ENCODE data around the gene MTG2.

The MTG2 gene

GRCh38 chr20:62150310-62150575 is 32.6 kb upstream of the MTG2 start (continued):
- TF ChIP-seq, protein P1, sequence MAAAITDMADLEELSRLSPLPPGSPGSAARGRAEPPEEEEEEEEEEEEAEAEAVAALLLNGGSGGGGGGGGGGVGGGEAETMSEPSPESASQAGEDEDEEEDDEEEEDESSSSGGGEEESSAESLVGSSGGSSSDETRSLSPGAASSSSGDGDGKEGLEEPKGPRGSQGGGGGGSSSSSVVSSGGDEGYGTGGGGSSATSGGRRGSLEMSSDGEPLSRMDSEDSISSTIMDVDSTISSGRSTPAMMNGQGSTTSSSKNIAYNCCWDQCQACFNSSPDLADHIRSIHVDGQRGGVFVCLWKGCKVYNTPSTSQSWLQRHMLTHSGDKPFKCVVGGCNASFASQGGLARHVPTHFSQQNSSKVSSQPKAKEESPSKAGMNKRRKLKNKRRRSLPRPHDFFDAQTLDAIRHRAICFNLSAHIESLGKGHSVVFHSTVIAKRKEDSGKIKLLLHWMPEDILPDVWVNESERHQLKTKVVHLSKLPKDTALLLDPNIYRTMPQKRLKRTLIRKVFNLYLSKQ (tag by site-specific recombination; IDR thresholded peaks at IDR 0.05; ENCODE audit: borderline replicate concordance): no peak
- no peak for TF ChIP-seq HOXD13 (CRISPR knock-in tag; IDR thresholded peaks at IDR 0.05; ENCODE audit: borderline replicate concordance)
- TF ChIP-seq ZNF19 (tag by site-specific recombination; IDR thresholded peaks at IDR 0.05; ENCODE audit: low read depth): no peak
- TF ChIP-seq, protein P2, sequence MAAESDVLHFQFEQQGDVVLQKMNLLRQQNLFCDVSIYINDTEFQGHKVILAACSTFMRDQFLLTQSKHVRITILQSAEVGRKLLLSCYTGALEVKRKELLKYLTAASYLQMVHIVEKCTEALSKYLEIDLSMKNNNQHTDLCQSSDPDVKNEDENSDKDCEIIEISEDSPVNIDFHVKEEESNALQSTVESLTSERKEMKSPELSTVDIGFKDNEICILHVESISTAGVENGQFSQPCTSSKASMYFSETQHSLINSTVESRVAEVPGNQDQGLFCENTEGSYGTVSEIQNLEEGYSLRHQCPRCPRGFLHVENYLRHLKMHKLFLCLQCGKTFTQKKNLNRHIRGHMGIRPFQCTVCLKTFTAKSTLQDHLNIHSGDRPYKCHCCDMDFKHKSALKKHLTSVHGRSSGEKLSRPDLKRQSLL (tag by site-specific recombination; IDR thresholded peaks at IDR 0.05): no peak
- no peak for TF ChIP-seq GLIS1 (tag by site-specific recombination; IDR thresholded peaks at IDR 0.05)

DNA sequence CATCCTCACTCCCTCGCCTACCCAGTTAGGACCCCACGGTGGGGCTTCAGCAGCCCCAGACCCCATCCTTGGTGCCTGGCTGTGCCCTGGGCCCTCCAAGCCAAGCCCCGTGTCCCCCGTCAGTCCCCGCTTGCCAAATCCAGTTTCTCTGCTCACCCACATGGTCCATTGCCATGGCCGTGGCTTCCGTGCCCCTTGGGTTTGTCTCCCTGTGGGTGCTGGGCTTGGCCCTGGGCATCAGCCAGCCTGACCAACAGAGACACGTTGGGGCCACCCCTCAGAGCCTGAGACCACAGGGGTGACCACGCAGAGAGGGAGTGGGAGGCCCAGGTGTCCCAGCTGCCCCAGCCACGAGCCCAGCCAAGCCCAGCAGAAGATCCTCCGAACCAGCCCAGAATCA is 31.6 kb upstream of the MTG2 start:
- H3K4me1 ChIP-seq (ENCODE audit: control insufficient read depth, insufficient read depth, low read length): no peaks in the 10 kb centered on the region
- H3K27ac ChIP-seq (ENCODE audit: extremely low read depth, low read depth, low read length): no peak overlapping the region
- no peak for TF ChIP-seq MYNN (tag by site-specific recombination; IDR thresholded peaks at IDR 0.05; ENCODE audit: borderline replicate concordance)
- TF ChIP-seq SP3 (tag by site-specific recombination; IDR thresholded peaks at IDR 0.05): no peak
- TF ChIP-seq ZBTB1 (tag by site-specific recombination; IDR thresholded peaks at IDR 0.05): no peak
- no peak for TF ChIP-seq ZNF121 (tag by site-specific recombination; IDR thresholded peaks at IDR 0.05)
- TF ChIP-seq ZNF37A (tag by site-specific recombination; IDR thresholded peaks at IDR 0.05): no peak
- no peak for TF ChIP-seq ZSCAN5A (tag by site-specific recombination; IDR thresholded peaks at IDR 0.05)
- no peak for TF ChIP-seq KLF1 (tag by site-specific recombination; IDR thresholded peaks at IDR 0.05)
- TF ChIP-seq ZFP41 (tag by site-specific recombination; IDR thresholded peaks at IDR 0.05; ENCODE audit: borderline replicate concordance): no peak
- no peak for TF ChIP-seq ZNF626 (tag by site-specific recombination; IDR thresholded peaks at IDR 0.05)
- no peak for TF ChIP-seq GLI2 (tag by site-specific recombination; IDR thresholded peaks at IDR 0.05; ENCODE audit: borderline replicate concordance, low read depth)
- TF ChIP-seq BCL11A (tag by site-specific recombination; IDR thresholded peaks at IDR 0.05; ENCODE audit: low read depth): no peak
- no peak for TF ChIP-seq ZFP3 (tag by site-specific recombination; IDR thresholded peaks at IDR 0.05; ENCODE audit: low read depth)
- no peak for TF ChIP-seq ZNF354C (tag by site-specific recombination; IDR thresholded peaks at IDR 0.05; ENCODE audit: borderline replicate concordance, low read depth)
- no peak for TF ChIP-seq ZNF558 (tag by site-specific recombination; IDR thresholded peaks at IDR 0.05)
- no peak for TF ChIP-seq MEIS1 (CRISPR knock-in tag; IDR thresholded peaks at IDR 0.05; ENCODE audit: borderline replicate concordance)
- no peak for TF ChIP-seq ZNF23 (tag by site-specific recombination; IDR thresholded peaks at IDR 0.05; ENCODE audit: borderline replicate concordance)
- peaks cover 0 to 13% of the 10 kb centered on the region in 2 experiments; a peak in 1 of 3 replicates for H3K36me3 ChIP-seq (ENCODE audit: control insufficient read depth in 2 of 2, insufficient read depth in 1 of 2, low read length in 2 of 2)
- no peaks in the 10 kb centered on the region for H3K9me3 ChIP-seq (ENCODE audit: control insufficient read depth, insufficient read depth, low read depth, low read length)
- ChIA-PET POLR2A (no interaction called here), CTCF (no interaction called here)
- no peak overlapping the region for H3K4me3 ChIP-seq (ENCODE audit: low read depth, low read length)

DNA sequence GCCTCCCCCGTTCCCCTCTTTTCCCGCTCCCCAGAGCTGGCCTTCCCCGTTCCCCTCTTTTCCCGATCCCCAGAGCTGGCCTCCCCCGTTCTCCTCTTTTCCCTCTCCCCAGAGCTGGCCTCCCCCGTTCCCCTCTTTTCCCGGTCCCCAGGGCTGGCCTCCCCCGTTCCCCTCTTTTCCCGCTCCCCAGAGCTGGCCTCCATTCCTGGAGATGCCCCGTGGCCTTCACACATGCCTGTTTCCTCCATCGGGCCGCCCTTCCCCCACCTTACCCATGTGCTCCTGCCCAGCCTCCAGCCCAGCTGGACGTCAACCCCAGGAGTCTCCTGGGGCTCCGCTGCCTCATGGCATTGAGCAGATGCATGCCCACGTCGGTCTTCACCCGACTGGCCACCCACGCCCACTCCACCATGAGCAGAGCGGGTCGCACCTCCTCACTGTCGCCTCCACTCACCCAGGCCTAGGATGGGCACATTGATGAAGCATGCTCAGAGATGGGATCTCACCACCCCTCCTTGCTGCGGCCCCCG is 30.9 kb upstream of the MTG2 start:
- ChIA-PET CTCF (interaction anchor here (0.6 kb wide), 1 partner anchor 13 kb away, joined by 3 read pairs; no protein-coding TSS in a partner anchor), POLR2A (no interaction called here)
- Histone ChIP-seq H3K9me3 (ENCODE audit: control insufficient read depth, insufficient read depth, low read depth, low read length) (no peaks in the 10 kb centered on the region), H3K27ac (ENCODE audit: extremely low read depth, low read depth, low read length) (no peak overlapping the region), H3K4me1 (ENCODE audit: control insufficient read depth, insufficient read depth, low read length) (no peaks in the 10 kb centered on the region), H3K36me3 (ENCODE audit: control insufficient read depth in 2 of 2, insufficient read depth in 1 of 2, low read length in 2 of 2) (peaks cover 0 to 12% of the 10 kb centered on the region in 2 experiments; a peak in 1 of 3 replicates), H3K4me3 (ENCODE audit: low read depth, low read length) (no peak overlapping the region)
- TF ChIP-seq ZBTB1 (tag by site-specific recombination; IDR thresholded peaks at IDR 0.05) (no peak), ZNF248 (tag by site-specific recombination; IDR thresholded peaks at IDR 0.05) (no peak), ZBTB21 (tag by site-specific recombination; IDR thresholded peaks at IDR 0.05) (no peak), SP7 (tag by site-specific recombination; IDR thresholded peaks at IDR 0.05) (no peak)
- TF ChIP-seq, protein P3, sequence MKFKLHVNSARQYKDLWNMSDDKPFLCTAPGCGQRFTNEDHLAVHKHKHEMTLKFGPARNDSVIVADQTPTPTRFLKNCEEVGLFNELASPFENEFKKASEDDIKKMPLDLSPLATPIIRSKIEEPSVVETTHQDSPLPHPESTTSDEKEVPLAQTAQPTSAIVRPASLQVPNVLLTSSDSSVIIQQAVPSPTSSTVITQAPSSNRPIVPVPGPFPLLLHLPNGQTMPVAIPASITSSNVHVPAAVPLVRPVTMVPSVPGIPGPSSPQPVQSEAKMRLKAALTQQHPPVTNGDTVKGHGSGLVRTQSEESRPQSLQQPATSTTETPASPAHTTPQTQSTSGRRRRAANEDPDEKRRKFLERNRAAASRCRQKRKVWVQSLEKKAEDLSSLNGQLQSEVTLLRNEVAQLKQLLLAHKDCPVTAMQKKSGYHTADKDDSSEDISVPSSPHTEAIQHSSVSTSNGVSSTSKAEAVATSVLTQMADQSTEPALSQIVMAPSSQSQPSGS (tag by site-specific recombination; IDR thresholded peaks at IDR 0.05; ENCODE audit: low read depth): no peak
